ENCODE measurements around the gene CNFN.

DNA sequence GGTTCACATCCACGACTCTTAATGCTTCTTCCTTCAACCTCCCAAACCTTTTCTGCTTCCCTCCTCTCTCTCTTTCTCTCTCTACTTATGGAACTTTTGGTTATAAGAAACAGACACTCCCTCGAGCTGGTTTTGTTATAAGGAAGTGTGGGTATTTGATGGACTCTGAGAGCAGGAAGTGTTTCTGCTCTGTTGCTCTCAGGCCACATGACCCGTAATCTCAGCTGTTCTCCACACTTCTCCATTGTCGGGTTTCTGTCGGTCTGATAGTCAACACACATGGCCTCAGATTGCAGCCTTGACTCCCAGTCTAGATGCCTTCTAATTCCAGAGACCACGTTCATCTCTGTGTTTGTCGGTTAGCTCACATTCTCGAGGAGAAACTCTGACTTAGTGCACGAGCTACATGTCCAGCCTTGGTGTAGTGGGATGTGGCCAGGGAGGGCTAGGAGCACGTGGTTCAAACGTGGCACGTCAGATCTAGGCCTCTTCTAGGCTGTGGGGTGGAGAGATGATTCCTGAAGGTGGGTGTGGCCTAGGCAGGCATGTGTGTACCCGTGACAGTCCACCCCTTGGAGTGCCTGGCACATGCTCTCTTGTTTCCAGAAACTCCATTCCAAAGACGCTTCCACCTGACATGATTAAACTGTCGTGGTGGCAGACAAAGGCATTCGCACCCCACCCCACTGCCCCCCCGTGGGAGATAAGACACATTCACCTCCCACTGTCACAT, 26.3 kb downstream of the CNFN start:
- no peak for TF ChIP-seq POLR2A (IDR thresholded peaks at IDR 0.05; ENCODE audit: low read depth, low read length)
- no peak for TF ChIP-seq POLR2AphosphoS5 (IDR thresholded peaks at IDR 0.05; ENCODE audit: low read depth, low read length)
